Measurements from ENCODE around the gene UBXN10. TPM values are rescaled to one million over a fixed set of nuclear protein-coding genes. Genes with fewer than 3 reads are reported as not detected.

Gene UBXN10
- total and polyA plus RNA-seq, 2 donors (not counting 3 experiments of a cell fraction or from before 2014, with no cell fraction given): not detected

DNA sequence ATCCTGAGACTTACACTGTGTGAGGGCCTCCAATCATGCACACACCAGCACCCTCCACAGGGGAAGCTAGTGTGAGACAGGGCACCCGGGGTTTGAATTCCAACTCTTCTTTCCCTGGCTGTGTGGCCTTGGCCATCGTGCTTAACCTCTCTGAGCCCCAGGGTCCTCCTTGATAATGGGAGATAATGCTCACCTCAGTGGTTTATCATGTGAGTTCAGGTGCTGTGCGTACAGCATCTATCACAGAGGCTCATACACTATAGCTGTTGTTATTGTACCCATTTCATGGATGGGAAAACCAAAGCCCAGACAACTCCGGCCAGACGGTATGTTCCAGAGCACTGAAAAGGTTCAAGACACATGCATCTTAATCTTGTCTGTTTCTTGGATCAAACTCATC lies 16.0 kb upstream of the UBXN10 start:
- H3K4me2 ChIP-seq (ENCODE audit: insufficient read depth, low read length): no peak overlapping the region
- H3K4me3 ChIP-seq (replicated peaks in 1 of 3; ENCODE audit: insufficient read depth in 1 of 3, low read depth in 1 of 3, low read length in 3 of 3): no peak overlapping the region
- H3K27me3 ChIP-seq (ENCODE audit: control insufficient read depth in 2 of 2, insufficient read depth in 2 of 2, low read length in 2 of 2): no peaks in the 10 kb centered on the region
- no peaks in the 10 kb centered on the region for H3K9me1 ChIP-seq (replicated peaks; ENCODE audit: control insufficient read depth, extremely low read depth, insufficient read depth, low read length)
- no peak for TF ChIP-seq FOS (IDR thresholded peaks at IDR 0.05; ENCODE audit: borderline replicate concordance, insufficient read depth, low read length)
- no peak for TF ChIP-seq CTCF (IDR thresholded peaks at IDR 0.05; ENCODE audit: extremely low read depth in 1 of 2, insufficient read depth in 1 of 2, low read depth in 1 of 2, low read length in 2 of 2)
- no peak for TF ChIP-seq MYC (IDR thresholded peaks at IDR 0.05; ENCODE audit: low read depth, low read length)
- TF ChIP-seq JUN (IDR thresholded peaks at IDR 0.05; ENCODE audit: borderline replicate concordance, insufficient read depth, insufficient read length, low read depth): no peak
- TF ChIP-seq GATA2 (IDR thresholded peaks at IDR 0.05; ENCODE audit: insufficient read depth, insufficient read length, low read depth, low read length): no peak
- no peak for TF ChIP-seq MAX (IDR thresholded peaks at IDR 0.05; ENCODE audit: insufficient read depth, insufficient read length)
- TF ChIP-seq POLR2A (IDR thresholded peaks at IDR 0.05; ENCODE audit: low read depth, low read length): no peak
- TF ChIP-seq EZH2 (IDR thresholded peaks at IDR 0.05; ENCODE audit: borderline replicate concordance, low read depth, low read length, severe bottlenecking): no peak
- no peak for TF ChIP-seq POLR2AphosphoS5 (IDR thresholded peaks at IDR 0.05; ENCODE audit: insufficient read depth, low read depth, low read length)
- ChIA-PET POLR2A (no interaction called here), CTCF (no interaction called here)
- H3K9ac ChIP-seq (replicated peaks; ENCODE audit: extremely low read depth, insufficient read depth, low read length): no peak overlapping the region
- dilution Hi-C loops (cut with MboI; ENCODE audit: extremely low pct_ligation_motif_present, low sequenced_read_pairs): no loop called here
- H3K9me3 ChIP-seq (replicated peaks; ENCODE audit: control insufficient read depth, insufficient read depth, low read length): no peaks in the 10 kb centered on the region
- no peak overlapping the region for H2AFZ ChIP-seq (ENCODE audit: low read depth, low read length)
- FAIRE-seq: no peak
- no peaks in the 10 kb centered on the region for H4K20me1 ChIP-seq (replicated peaks; ENCODE audit: control insufficient read depth, extremely low read depth, insufficient read depth, low read length)
- no peaks in the 10 kb centered on the region for H3K36me3 ChIP-seq (ENCODE audit: control insufficient read depth in 2 of 2, extremely low read depth in 1 of 2, insufficient read depth in 2 of 2, low read length in 2 of 2)
- DNase-seq (ENCODE audit: low read depth, low spot score): no peak
- H3K27ac ChIP-seq (ENCODE audit: insufficient read depth, low read depth, low read length): no peak overlapping the region
- H3K79me2 ChIP-seq (ENCODE audit: control insufficient read depth, insufficient read depth, low read length): no peaks in the 10 kb centered on the region
- no peaks in the 10 kb centered on the region for H3K4me1 ChIP-seq (ENCODE audit: control insufficient read depth, extremely low read depth, insufficient read depth, low read length)
- intact Hi-C loops (cut with micrococcal nuclease): no loop called here
- BruUV-seq (replicated peaks): no TSS peak

Data from endothelial cell of umbilical vein (primary cell).